H7 (cell line): ENCODE data around the gene TP53I11. TPM values are rescaled to one million over a fixed set of nuclear protein-coding genes. Genes with fewer than 3 reads are reported as not detected.

Experiments used
- DNase-seq: peaks from one replicate; pipeline ENCODE4 v3.0.0; 2012
- H3K27me3 ChIP-seq: 2 replicates; pipeline ENCODE4 v1.6.0; 2011; ENCODE audit warnings: mild to moderate bottlenecking, low read length; ENCODE audit not compliant: control insufficient read depth, insufficient read depth
- H3K36me3 ChIP-seq: replicated peaks from 2 replicates; pipeline ENCODE4 v1.5.1; 2011; ENCODE audit warnings: low read length; ENCODE audit not compliant: control insufficient read depth, insufficient read depth
- H3K4me3 ChIP-seq: 2 replicates; pipeline ENCODE4 v1.5.1; 2011; ENCODE audit warnings: low read depth, mild to moderate bottlenecking, control low read depth, low read length, moderate library complexity; ENCODE audit not compliant: insufficient read depth
- total RNA-seq: library from RNA; depleted of rRNA; stranded (reverse); fragments of >200 nt; shearing (Covaris generic); gene quantifications from 2 replicates; pipeline ENCODE4 v1.2.3, GENCODE V29; 2014

Gene TP53I11
- total RNA-seq, 1 experiment from 2014 or later: 46.9 TPM

DNA sequence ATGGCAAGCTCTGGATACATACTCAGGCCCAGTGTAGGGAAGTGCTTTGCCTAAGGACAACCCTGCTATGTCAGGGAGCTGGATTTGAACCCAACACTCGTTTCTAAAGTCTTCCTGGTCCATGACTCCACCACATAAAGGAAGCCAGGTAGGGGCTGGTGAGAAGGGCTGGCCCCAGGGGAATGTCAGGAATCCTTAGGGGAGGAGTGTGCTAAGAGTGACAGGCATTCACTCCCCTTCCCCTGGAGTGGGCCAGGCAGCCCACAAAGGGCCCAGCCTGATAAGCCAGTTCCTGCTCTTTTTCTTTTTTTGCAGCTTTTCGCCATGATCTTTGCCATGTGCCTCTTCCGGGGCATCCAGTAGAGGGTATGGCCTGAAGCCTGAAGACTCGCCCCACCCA is 21.9 kb downstream of the TP53I11 start:
- Histone ChIP-seq H3K36me3 (no peaks in the 10 kb centered on the region), H3K4me3 (no peak overlapping the region)
- peak; percentile 92 for DNase-seq

DNA sequence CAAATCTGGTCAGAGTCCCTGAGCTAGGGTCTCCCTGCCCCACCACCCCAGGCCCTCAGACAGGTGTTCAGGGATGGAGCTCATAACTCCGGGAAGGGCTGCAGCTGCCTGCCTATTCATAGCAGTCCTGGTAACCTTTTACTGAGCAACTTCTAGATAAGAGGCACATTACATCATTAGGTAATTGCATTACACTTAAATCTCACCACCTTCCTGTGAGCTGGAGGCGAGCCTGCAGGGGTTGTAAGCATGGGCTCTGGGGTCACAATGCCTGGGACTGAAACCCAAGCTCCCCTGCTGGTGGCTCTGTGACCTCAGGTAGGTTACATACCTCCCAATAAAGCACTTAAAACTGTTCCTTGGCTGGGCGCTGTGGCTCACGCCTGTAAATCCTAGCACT is 22.5 kb downstream of the TP53I11 start:
- DNase-seq: no peak

More for the DNA sequence above, 21.9 kb downstream of the TP53I11 start:
- H3K27me3 ChIP-seq: no peaks in the 10 kb centered on the region

DNA sequence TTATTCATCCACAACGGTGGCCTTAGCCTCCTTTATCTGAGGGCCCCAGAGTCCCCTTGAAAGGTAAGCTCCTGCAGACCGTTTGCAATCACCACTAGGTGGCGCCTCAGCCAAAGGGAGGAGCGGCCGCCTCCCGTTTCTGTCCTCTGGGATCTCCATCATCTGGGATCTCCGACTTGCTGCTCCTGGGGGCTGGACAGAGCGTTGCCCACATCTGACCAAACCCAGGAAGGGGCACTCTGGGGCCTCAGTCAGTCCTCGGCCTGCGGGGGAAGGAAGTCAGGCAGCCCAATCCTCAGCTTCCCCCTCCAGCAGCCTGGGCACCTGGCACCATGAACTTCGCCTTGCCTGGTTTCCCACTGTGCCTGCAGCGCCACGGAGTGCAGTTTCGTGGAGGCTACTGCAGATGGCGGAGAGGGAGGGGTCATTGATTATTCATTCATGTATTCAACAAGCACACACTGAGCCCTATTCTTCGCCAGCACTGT is 23.5 kb downstream of the TP53I11 start:
- Histone ChIP-seq H3K4me3 (no peak overlapping the region), H3K27me3 (no peaks in the 10 kb centered on the region), H3K36me3 (no peaks in the 10 kb centered on the region)
- DNase-seq: peak; percentile 93

More for the DNA sequence above, 22.5 kb downstream of the TP53I11 start:
- H3K36me3 ChIP-seq: no peaks in the 10 kb centered on the region
- no peak overlapping the region for H3K4me3 ChIP-seq
- no peaks in the 10 kb centered on the region for H3K27me3 ChIP-seq

DNA sequence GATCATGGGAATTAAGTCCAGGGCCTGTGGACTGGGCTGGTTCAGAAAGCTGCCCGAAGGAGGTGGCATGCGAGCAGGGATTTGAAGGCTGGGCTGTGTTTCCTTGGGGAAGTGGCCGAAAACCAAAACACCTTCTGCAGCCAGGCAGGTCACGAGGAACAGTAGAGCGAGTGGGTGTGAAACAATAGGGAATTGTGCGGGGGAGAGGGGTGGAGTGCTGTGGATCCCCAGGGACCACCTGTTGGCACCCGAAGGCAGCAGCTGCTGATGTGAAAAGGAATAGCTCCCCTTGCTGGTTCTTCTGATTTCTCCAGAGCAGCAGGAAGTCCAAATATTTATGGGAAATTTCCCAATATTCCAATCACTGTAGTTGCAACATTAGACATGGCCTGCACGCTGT is 24.6 kb downstream of the TP53I11 start:
- H3K4me3 ChIP-seq: no peak overlapping the region
- H3K36me3 ChIP-seq: no peaks in the 10 kb centered on the region
- no peaks in the 10 kb centered on the region for H3K27me3 ChIP-seq
- DNase-seq: no peak

- H3K4me3 ChIP-seq: no peak overlapping the region
- no peaks in the 10 kb centered on the region for H3K27me3 ChIP-seq
- DNase-seq: no peak
- no peaks in the 10 kb centered on the region; the same call in 1 of the 2 replicates for H3K36me3 ChIP-seq
Observed at GRCh38 chr11:44923806-44924205, 26.9 kb downstream of the TP53I11 start.

DNA sequence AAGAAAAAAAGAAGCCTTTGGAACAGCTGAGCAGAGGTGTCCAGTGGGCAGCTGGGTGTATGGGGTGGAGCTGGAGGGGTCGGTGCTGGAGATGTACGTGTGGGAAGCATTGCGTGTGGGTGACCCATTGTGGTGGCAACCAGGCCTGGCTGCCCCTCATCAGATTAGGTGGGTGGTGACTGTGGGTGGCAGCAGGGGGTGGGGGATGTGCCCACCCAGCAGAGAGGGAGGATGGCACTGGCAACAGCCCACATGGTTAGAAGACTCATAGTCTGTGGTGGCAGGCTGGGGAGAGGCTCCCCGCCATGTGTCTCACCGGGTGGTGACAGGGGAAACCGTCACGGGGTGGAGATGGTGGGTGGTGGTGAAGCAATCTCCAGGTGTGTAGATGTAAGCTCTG is 27.6 kb downstream of the TP53I11 start:
- H3K36me3 ChIP-seq: no peaks in the 10 kb centered on the region; the same call in 1 of the 2 replicates
- H3K27me3 ChIP-seq: no peaks in the 10 kb centered on the region
- no peak for DNase-seq
- no peak overlapping the region for H3K4me3 ChIP-seq

GRCh38 chr11:44920451-44920850 is 30.2 kb downstream of the TP53I11 start:
- DNase-seq: no peak
- no peak overlapping the region for H3K4me3 ChIP-seq
- H3K36me3 ChIP-seq: no peaks in the 10 kb centered on the region; the same call in 1 of the 2 replicates
- no peaks in the 10 kb centered on the region for H3K27me3 ChIP-seq

GRCh38 chr11:44917741-44918140 is 32.9 kb downstream of the TP53I11 start:
- DNase-seq: no peak
- no peak overlapping the region for H3K4me3 ChIP-seq
- H3K36me3 ChIP-seq: no peaks in the 10 kb centered on the region; the same call in 1 of the 2 replicates
- no peaks in the 10 kb centered on the region for H3K27me3 ChIP-seq

DNA sequence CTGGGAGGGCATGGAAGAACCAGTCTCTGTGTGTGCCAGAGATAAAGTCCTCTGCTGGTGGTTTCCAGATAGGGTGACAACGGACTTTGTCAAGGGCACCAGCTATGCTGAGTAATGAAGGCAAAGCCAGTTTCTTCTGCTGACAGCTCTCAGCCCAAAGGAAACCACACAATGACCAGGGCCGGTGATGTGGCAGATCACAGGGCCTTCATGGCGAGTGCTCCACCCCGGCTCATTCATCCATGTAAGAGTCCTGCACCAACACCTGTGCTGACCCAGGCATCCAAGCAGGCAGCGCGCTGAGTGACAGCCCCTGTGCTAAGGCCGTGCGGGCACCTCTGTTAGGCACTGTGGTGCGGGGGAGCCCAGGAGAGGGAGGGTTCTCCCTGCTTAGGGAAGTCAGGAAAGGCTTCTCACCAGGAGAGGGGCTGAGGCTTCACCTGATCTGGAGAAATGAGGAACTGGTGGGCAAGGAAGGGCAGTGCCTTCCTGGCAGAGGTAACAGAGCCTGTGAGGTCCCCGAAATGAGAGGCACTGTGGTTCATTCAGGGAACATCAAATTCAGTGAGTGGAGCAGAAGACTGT is 33.8 kb downstream of the TP53I11 start:
- no peak overlapping the region for H3K4me3 ChIP-seq

DNA sequence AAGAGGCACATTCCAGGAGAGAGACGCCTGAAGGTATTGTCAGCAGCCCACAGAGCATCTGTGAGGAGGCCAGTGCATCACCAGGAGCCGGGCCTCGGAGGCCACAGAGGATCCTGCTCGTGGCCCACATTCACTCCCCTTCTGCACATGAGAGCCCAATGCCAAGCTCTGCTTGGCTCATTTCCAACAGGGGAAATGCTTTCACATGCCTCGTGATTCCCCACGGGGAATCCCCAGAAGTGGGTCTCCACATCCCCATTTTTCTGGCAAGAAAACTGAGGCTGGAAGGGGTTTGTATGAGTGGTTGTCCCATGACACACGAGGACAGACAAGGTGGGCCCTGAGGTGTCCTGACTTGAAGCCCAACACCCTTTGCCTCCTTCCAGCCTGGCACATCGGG is 34.4 kb downstream of the TP53I11 start:
- Histone ChIP-seq H3K36me3 (no peaks in the 10 kb centered on the region; the same call in 1 of the 2 replicates), H3K27me3 (no peaks in the 10 kb centered on the region), H3K4me3 (no peak overlapping the region)
- no peak for DNase-seq

More for the DNA sequence above, 33.8 kb downstream of the TP53I11 start:
- no peaks in the 10 kb centered on the region for H3K27me3 ChIP-seq
- no peaks in the 10 kb centered on the region; the same call in 1 of the 2 replicates for H3K36me3 ChIP-seq
- no peak for DNase-seq

DNA sequence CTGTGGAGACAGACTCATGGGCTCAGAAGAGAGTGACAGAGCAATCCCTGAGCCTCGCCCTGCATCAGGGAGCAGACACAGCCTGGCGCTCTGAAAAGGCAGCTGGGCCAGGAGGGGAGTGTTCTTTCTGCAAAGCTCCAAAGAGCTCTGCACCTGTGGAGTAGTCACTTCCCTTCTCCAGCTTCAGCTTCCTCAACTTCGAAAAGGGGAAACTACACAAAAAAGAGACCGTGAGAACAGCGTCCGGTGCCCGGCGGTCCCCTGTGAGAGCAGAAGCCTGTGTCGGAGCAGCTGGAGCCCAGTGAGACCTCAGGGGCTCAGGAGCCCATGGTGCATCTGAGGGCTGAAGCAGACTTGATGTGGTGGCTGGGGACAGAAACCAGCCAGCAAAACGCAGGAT is 35.1 kb downstream of the TP53I11 start:
- no peak for DNase-seq
- Histone ChIP-seq H3K27me3 (no peaks in the 10 kb centered on the region), H3K36me3 (no peaks in the 10 kb centered on the region; the same call in 1 of the 2 replicates), H3K4me3 (no peak overlapping the region)

GRCh38 chr11:44915004-44915403 is 35.7 kb downstream of the TP53I11 start:
- Histone ChIP-seq H3K36me3 (no peaks in the 10 kb centered on the region; the same call in 1 of the 2 replicates), H3K27me3 (no peaks in the 10 kb centered on the region), H3K4me3 (no peak overlapping the region)
- DNase-seq: no peak

GRCh38 chr11:44914105-44914504 is 36.6 kb downstream of the TP53I11 start:
- Histone ChIP-seq H3K27me3 (no peaks in the 10 kb centered on the region), H3K36me3 (no peaks in the 10 kb centered on the region), H3K4me3 (no peak overlapping the region)
- no peak for DNase-seq

- no peak overlapping the region for H3K4me3 ChIP-seq
Observed at GRCh38 chr11:44913502-44913901, 37.2 kb downstream of the TP53I11 start.

GRCh38 chr11:44912270-44912987 is 38.3 kb downstream of the TP53I11 start:
- Histone ChIP-seq H3K36me3 (no peaks in the 10 kb centered on the region), H3K4me3 (no peak overlapping the region)
- DNase-seq: peak; percentile 88

More at GRCh38 chr11:44913502-44913901, 37.2 kb downstream of the TP53I11 start:
- Histone ChIP-seq H3K36me3 (no peaks in the 10 kb centered on the region), H3K27me3 (no peaks in the 10 kb centered on the region)
- peak; percentile 83 for DNase-seq

More at GRCh38 chr11:44912270-44912987, 38.3 kb downstream of the TP53I11 start:
- H3K27me3 ChIP-seq: no peaks in the 10 kb centered on the region
